Mucosa of descending colon (tissue), 3 donors: ENCODE results near the gene ARMC7. TPM values are rescaled to one million over a fixed set of nuclear protein-coding genes. Genes with fewer than 3 reads are reported as not detected.

Experiments used
- ATAC-seq: fragments of 200-7000 bp; cut with Tn5 transposase; one replicate; pipeline ENCODE4 v1.9.1; 2020; ENCODE audit warnings: mild to moderate bottlenecking, moderate library complexity
- DNase-seq, 3 donors: peaks; one replicate each; pipeline ENCODE4 v3.0.0-alpha.2; 2020
- H3K36me3 ChIP-seq: fragments of 200-600 bp; one replicate; pipeline ENCODE4 v1.8.0; 2021; ENCODE audit warnings: low read depth, mild to moderate bottlenecking
- H3K4me1 ChIP-seq: fragments of 200-600 bp; one replicate; pipeline ENCODE4 v1.8.0; 2021; ENCODE audit warnings: low read depth, mild to moderate bottlenecking
- H3K4me3 ChIP-seq: fragments of 200-600 bp; one replicate; pipeline ENCODE4 v1.8.0; 2021; ENCODE audit warnings: mild to moderate bottlenecking
- H3K9me3 ChIP-seq: fragments of 200-600 bp; one replicate; pipeline ENCODE4 v1.8.0; 2021; ENCODE audit warnings: mild to moderate bottlenecking
- intact Hi-C, 2 donors: fragments of 100-400 bp; cut with DNase I in 1 of 2; cut with micrococcal nuclease in 1 of 2; formaldehyde crosslinking; loops; one replicate each; pipeline versions ENCODE4 v1.11.0 to v1.11.1; 2022; cut with DNase I, micrococcal nuclease
- total RNA-seq, 3 donors: library from RNA; stranded (reverse); fragmentation: NEBNext Ultra II Directional in 2 of 3; extraction: Animal tissue kit (Norgen Biotek cat#: 25700) in 2 of 3; gene quantifications; one replicate each; pipeline versions ENCODE4 v1.2.1 to v1.2.4, GENCODE V29; 2021 to 2023
- TF ChIP-seq, protein P1 (sequence below): fragments of 200-600 bp; IDR thresholded peaks from one replicate; pipeline ENCODE4 v1.8.0; 2022; ENCODE audit warnings: antibody characterized with exemption, mild to moderate bottlenecking
- donor health status: DM: no; HTN: no; CAD: no; lungs with moderate emphysema.
- donor health status: DM: no; HTN: no; CAD: no.
- donor health status: DM: no; HTN: yes; CAD: no.

Gene ARMC7
- total RNA-seq, 3 donors from 2014 or later = 16.7 to 24.3 (median 18.3) TPM

DNA sequence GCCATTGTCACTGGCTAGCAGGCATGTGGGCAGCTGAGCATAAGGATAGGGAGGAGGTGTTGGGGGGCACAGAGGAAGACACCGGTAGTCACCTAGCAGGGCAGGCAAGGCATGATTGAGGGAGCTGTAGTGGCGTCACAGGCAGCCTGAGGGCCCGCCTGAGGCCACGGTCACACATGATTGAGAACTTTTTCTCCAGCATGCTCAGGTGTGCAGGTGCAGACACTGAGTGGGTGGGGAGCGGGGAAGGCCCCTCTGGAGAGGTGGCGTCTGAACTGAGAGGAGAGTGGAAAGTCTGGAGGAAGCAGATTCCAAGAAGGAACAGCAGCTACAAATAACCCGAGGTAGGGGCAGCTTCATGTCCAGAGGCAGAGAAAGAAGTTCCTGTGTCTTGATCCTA, 10.9 kb upstream of the ARMC7 start:
- Histone ChIP-seq H3K36me3 (peaks cover 3% of the 10 kb centered on the region), H3K9me3 (no peaks in the 10 kb centered on the region), H3K4me3 (no peak overlapping the region), H3K4me1 (peaks cover 27% of the 10 kb centered on the region)
- TF ChIP-seq, protein P1, sequence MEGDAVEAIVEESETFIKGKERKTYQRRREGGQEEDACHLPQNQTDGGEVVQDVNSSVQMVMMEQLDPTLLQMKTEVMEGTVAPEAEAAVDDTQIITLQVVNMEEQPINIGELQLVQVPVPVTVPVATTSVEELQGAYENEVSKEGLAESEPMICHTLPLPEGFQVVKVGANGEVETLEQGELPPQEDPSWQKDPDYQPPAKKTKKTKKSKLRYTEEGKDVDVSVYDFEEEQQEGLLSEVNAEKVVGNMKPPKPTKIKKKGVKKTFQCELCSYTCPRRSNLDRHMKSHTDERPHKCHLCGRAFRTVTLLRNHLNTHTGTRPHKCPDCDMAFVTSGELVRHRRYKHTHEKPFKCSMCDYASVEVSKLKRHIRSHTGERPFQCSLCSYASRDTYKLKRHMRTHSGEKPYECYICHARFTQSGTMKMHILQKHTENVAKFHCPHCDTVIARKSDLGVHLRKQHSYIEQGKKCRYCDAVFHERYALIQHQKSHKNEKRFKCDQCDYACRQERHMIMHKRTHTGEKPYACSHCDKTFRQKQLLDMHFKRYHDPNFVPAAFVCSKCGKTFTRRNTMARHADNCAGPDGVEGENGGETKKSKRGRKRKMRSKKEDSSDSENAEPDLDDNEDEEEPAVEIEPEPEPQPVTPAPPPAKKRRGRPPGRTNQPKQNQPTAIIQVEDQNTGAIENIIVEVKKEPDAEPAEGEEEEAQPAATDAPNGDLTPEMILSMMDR = no peak
- DNase-seq (no peak), ATAC-seq (no peak)
- intact Hi-C loops = no loop called here

DNA sequence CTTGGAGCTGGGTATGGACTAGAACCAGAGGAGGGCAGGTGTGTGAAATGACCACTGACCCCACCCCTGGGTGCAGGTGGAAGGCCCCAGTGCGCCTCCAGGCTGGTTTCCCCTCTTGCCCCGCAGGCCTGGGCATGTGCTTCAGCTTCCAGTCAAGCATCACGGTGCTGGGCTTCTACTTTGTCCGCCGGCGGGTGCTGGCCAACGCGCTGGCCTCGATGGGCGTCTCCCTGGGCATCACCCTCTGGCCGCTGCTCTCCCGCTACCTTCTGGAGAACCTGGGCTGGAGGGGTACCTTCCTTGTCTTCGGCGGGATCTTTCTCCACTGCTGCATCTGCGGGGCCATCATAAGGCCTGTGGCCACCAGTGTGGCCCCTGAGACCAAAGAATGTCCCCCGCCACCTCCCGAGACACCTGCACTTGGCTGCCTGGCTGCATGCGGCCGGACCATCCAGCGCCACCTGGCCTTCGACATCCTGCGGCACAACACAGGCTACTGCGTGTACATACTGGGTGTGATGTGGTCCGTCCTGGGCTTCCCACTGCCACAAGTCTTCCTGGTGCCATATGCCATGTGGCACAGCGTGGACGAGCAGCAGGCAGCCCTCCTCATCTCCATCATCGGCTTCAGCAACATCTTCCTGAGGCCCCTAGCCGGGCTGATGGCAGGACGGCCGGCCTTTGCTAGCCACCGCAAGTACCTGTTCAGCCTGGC, 9.7 kb upstream of the ARMC7 start:
- Histone ChIP-seq H3K36me3 (peaks cover 3% of the 10 kb centered on the region), H3K9me3 (no peaks in the 10 kb centered on the region), H3K4me1 (peaks cover 15% of the 10 kb centered on the region), H3K4me3 (no peak overlapping the region)
- TF ChIP-seq, protein P1 = no peak
- ATAC-seq (no peak), DNase-seq (no peak)
- intact Hi-C loops = no loop called here

DNA sequence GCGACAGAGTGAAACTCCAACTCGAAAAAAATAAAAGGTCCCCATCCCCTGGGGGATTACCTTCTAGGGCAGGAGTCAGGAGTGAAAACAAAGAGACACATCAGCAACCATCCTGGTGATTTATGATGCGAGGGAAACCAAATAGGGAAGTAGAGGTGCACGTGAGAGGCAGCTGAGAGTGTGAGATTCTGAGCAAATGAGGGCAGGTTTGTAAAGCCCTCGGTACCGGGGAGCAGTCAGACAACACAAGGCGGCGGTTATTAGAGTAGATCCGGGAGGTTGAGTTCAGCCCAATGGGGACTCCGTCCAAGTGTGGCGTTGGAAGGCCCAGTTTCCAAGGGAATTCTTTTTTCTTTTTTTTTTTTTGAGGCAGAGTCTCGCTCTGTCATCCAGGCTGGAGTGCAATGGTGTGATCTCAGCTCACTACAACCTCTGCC, 7.4 kb upstream of the ARMC7 start:
- no peak for ATAC-seq
- Histone ChIP-seq H3K4me3 (no peak overlapping the region), H3K36me3 (peaks cover 3% of the 10 kb centered on the region), H3K9me3 (no peaks in the 10 kb centered on the region), H3K4me1 (no peaks in the 10 kb centered on the region)
- intact Hi-C loops = no loop called here
- TF ChIP-seq, protein P1 = no peak
- peak in 1 of 3 donors; percentile 37 for DNase-seq

DNA sequence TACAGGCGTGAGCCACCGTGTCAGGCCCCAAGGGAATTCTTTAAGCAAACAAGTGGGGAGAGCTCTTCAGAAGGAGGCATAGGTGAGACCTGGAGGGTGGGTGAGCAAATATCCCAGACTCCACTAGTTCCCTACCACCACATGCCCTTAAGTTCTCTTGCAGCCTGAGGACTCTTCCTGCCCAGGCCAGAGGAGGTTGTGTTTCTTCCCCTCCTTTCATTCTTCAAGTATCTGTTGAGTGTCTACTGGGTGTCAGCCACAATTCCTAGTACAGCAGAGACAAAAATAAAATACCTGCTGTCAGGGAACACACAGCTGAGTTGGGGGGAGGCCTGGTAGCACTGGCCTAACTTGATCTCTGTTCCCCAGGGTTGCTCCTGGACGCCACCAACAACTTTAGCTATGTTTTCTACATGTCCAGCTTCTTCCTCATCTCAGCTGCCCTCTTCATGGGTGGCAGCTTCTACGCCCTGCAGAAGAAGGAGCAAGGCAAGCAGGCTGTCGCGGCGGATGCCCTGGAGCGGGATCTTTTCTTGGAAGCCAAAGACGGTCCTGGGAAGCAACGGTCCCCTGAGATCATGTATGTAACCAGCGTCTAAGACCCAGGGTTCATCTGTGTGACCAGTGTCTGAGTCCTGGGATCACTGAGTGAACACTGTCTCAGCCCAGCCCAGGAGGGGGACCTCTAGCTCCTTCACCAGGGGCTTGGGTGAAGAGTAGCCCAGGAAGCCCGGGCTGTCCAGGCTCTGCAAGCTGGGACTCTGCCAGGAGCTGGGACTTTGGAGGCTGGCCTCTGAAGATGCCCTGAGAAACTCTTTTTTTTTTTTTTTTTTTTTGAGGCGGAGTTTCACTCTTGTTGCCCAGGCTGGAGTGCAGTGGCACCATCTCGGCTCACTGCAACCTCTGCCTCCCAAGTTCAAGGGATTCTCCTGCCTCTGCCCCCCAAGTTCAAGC, 5.9 kb upstream of the ARMC7 start:
- Histone ChIP-seq H3K9me3 (no peaks in the 10 kb centered on the region), H3K4me1 (no peaks in the 10 kb centered on the region), H3K36me3 (peaks cover 3% of the 10 kb centered on the region), H3K4me3 (no peak overlapping the region)
- no peak for DNase-seq
- no peak for ATAC-seq
- intact Hi-C loops = no loop called here
- TF ChIP-seq, protein P1 = no peak

DNA sequence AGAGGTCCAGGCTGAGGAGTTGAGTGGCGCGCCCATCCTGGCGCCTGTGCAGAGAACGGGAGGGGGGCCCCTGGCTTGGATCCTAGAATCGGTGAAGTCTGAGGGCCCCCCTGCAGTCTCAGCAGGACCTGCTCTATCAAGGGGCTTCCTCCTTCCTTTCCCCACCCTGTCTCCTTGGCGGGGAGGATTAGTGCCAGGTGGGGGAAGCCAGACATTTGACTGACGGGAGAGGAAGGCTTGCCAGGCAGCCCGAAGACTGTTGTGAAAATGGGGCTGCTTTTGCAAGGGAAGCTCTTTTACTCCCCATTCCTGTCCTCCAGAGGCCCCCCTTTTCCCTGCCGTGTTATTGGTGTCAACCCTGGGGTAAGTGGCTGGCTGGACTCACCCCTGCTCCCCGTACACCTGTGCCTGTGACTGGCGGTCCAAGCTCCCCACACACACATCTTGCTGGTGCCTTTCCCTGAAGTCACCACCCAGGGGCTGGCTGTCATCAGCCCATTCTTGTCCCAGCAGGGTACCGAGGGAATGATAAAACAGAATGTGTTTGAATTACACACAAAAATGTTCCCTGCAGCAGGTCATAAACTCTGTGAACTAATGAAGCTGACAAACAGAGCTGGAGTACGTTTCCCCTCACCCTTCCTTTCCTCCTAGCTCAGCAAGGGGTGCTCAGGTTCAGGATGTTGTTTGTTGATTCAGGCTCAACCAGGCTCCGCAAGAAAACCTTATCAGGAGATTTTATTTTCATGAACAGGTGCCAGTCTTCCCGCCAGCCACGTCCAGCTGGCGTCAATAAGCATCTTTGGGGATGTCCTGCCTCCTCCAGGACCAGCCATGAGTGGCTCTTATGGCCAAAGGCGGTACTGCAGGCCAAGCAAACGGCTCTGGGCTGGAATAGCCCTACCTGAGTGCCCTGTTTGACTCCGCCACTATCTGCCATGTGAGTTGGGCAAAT, 4.4 kb upstream of the ARMC7 start:
- H3K4me3 ChIP-seq = no peak overlapping the region
- ATAC-seq (peak; percentile 74), DNase-seq (peak in 2 of 3 donors; percentile 80 to 81)
- no peaks in the 10 kb centered on the region for H3K9me3 ChIP-seq
- H3K36me3 ChIP-seq = peaks cover under 1% of the 10 kb centered on the region
- H3K4me1 ChIP-seq = peaks cover under 1% of the 10 kb centered on the region
- intact Hi-C loops = no loop called here
- TF ChIP-seq, protein P1 = peak; percentile 76
